HG03565 (cell line): ENCODE data around the gene CHD5.

ENCODE experiments used
- ATAC-seq: cut with Tn5 transposase; IDR thresholded peaks from one replicate; pipeline ENCODE4 v1.9.1; 2021; ENCODE audit warnings: mild to moderate bottlenecking, moderate library complexity; ENCODE audit not compliant: unreplicated experiment

Gene CHD5

DNA sequence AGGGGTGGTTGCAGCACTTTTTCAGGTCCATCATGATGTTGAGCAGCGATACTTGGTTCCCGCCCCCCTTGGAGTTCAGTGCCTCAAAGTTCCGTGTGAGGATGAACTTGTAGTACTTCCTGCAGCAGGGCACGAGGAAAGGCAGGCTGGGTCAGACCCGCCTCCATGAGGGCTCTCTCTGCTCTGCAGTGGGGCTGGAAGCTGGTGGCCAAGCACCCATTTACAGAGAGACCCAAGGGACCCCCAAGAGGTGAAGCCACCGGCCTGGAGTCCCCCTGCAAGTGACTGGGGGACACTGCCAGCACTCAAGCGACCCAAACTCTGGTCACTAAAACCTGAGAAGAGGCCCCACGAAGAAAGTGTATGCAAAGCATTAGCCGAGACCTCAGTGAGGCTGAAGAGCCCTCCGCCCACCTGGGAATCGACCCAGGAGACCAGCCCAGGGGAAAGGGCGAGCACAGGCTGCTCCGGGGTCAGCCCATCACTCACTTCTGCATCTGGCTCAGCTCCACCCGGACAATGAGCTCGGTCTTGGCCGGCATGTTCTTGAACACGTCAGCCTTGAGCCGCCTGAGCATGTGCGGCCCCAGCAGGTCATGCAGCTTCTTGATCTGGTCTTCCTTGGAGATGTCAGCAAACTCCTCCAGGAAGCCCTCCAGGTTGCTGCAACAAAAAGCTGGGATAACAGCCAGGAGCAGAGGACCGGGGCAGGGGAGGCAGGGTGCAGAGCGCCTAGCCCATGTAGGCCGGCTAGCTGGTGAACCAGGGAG lies 45.2 kb downstream of the CHD5 start:
- ATAC-seq = no peak

DNA sequence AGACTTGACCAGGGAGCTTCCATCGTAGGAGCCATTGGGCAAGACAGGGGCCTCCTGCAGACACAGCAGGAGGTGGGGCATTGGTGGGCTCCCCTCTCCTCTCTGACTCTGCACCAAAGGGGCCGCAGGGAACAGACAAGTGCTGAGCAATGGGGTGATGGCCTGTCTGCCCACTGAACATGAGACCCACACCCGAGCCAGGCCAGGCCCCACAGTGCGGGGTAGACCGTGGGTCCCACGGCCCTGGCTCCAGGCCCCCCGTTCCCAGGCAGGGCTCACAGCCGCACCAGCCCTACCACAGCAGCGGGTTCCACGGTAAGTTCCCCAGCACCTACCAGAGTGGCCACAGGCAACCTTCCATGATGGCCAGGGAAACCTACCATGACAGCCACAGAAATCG lies 45.9 kb downstream of the CHD5 start:
- ATAC-seq = no peak

DNA sequence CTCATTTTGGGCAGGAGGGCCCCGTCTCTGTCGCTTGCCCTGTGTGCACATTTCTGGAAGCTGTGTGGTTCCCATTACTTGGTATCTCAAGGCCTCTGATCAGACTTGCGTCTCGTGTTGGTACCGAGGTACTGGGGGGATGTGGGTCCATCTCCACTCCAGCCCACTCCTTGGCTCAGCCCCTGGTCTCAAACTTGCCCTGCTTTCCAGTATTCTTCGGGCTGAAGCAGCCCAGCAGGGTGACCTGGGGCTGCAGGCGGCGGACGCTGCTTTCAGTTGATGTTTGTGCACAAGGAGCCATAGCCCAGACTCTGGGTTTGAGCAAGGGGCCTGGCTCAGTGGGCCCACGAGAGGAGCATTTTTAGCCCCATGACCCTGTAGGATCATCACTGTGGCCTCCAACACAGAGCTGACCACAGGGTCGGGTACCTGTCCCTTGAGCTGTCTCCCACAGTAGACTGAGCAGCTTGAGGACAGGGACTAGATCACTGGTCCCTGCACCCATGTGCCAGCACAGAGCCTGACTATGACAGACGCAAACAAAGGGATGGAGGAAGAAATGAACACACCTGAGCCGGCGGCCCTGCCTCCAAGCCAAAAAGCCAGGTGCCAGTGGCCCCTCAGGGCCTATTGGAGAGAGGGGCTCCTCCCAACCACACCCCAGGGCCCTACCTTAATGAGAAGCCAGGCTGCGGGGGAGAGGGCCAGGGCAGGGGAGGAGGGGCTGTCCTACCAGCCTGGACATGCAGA lies 46.8 kb downstream of the CHD5 start:
- no peak for ATAC-seq

DNA sequence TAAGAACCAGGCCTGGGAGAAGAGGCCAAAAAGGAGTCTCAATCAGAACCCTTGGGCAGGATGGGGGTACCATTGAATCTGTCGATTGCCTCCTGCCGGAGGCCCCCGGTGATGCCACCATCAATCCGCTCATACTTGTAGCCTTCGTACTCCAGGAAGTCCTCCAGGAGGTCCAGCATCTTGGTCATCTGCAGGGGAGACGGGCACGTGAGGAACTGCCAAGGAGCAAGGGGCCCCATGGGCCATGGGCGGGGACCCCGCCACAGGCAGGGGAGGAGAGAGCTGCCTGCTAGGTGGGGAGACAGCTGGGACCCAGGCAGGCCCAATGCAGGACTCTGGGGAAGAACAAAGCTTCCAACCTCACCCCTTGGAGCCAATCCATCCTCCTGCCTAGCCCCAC lies 48.6 kb downstream of the CHD5 start:
- no peak for ATAC-seq

DNA sequence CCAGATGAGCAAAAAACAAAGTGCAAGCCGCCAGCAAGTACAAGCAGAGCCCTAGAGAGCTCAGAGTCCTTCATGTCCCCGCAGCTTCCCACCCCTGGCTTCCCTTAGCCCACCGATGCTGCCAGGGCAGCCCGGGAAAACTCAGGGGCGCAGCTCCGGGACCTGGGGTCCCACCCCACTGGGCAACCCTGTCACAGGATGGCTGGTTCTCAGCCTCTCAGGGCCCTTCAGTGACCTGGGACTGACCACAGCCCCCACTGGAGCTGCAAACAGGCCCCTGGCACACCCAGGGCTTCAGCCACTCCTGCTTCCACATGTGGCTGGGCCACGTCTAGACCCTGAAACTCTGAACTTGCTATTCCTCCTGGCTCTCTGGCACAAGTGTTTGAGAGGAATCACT lies 49.5 kb downstream of the CHD5 start:
- ATAC-seq = no peak

DNA sequence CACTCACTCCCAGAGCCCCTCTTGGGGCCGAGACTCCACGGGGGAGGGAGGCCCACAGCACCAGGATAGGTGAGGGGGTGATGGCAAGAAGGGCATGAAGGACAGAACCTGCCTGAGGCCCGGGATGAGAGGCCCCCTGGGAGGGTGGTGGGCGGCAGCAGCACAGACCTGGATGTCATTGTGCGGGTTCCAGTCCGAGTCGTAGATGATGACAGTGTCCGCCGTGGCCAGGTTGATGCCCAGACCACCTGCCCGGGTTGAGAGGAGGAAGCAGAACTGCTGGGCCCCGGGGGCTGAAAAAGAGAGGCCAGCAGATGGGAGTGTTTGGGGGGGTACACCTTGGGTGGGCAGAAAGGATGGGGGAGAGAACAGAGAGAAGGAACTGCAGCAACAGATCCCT lies 50.1 kb downstream of the CHD5 start:
- ATAC-seq = no peak

DNA sequence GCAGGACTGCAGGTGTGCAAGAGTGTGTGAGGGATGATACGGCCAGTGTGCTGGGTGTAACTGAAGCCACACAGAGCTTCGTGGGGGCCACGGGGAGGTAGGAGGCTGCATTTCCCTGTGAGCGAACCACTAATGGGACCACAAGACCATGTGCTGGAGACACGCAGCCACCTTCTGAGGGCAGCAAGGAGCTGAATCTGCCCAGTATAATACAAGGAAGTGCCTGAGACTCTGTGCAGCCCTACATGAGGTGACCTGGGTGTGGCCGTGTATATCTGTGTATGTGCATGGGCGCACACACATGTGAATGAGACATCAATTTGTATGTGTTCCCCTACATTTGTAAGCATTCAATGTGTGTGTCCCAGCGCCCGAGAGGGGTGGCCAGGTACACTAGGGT lies 50.8 kb downstream of the CHD5 start:
- ATAC-seq = no peak

DNA sequence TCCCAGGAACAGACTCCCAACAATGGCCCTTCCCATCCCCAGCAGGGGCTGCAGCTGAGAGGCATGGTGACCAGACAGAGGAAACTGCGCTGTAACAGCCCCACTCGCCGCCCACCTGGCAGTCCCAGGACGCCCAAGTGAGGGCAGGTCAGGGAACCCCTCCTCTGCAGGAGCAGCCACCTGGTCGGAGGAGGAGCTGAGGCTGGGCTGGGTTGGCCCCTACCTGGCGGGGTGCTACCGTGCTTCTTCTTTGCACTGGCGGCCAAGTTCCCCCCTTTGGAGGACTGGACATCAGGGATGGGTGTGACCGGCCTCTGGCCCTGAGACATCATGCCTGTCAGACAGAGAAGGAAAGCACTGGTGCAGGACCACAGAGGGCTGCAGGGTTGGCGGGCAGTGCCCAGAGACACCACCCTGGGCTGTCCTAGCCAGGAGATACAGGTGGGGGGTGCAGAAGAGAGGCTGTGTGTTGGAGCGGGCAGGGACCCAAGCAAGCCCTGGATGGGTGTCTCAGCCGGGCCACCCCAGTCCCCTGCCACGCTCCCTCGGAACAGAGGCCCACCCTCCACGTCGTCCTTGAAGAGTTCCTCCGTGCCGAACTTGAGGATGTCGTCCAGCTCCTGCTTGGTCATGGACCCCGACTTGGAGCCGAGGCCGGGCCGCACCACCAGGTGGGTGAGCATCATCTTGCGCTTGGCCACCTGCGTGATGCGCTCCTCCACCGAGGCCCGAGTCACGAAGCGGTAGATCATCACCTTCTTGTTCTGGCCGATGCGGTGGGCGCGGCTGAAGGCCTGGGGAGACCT lies 51.6 kb downstream of the CHD5 start:
- no peak for ATAC-seq

DNA sequence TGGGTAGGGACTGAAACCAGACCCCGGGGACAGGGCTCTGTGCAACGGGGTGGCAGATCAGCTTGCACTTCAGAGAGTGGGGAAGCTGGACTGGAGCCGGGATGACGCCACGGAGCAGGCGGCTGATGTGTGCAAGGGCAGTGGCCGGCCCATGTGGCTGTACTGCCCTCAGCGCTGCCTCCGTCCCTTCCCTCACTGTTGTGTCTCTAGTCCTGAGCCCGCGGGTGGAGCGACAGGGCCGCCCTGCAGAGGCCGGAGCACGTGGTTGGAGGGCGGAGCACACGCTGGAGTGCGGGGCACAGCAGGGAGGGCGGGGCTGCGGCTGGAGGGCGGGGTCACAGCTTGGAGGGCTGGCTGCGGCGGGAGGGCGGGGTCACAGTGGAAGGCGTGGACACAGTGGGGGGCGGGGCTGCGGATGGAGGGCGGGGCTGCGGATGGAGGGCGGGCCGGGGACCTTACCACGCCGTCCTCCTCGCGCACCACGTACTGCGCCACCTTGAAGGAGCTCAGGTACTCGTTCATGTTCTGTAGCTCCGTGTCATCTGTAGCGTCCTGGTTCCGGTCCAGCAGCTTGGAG lies 52.4 kb downstream of the CHD5 start:
- no peak for ATAC-seq

DNA sequence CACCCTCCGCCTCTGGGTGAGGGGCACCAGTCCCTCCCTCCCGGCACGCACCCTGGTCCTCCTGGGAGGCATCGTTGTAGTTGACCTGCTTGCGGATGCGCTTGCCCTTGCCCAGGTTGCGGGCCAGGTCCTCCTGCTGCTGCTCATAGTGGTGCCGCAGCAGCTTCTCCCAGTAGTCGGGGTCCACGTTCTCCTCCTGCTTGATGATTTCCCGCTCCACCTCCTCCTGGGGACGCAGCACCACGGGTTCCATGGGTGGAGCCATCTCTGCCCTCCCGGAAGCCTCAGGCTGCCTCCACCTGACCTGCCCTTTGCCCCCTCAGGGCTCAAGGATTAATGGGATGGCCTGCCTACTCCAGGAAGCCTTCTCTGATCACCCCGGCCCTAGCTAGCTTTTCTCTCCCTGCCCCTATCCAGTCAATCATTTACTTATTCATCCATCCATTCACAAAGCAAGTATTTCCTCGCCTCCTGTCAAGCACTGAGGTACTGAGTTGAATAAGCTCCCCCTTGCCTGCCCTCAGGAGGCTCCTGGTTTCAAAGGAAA lies 53.5 kb downstream of the CHD5 start:
- no peak for ATAC-seq

DNA sequence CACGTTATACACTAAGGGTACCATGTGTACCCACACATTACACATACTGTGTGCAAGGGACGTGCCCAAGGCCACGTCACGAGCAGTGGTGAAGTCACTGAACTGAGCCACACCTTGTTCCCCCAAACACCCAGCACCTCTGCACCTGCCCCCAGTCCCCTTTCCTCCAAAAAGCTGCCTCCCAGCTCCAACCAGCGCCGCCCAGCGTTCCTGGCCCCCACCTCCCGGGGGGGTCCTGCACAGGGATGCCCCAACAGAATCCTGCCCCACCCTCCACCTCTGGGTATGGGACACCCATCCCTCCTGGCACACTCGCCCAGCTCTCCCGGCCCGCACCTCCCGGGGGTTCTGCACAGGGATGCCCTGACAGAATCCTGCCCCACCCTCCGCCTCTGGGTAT lies 54.1 kb downstream of the CHD5 start:
- ATAC-seq = no peak

DNA sequence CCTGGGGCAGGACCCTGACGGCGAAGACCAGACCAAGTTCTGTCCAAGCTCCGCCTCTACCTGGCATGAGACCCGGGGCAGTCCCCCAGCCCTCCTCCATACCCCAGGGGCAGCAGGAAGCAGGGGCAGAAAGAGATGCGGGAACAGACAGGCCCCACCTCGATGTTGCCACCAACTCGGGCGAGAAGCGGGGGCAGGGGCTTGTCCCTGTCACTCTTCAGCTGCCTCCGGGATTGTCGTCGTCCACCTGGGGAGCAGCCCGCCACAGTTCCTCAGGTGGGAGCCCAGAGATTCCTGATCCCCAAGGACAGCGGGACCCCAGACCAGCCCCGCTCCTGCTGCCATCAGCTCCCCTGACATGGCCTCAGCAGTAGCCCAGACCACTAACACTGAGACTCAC lies 54.8 kb downstream of the CHD5 start:
- no peak for ATAC-seq

DNA sequence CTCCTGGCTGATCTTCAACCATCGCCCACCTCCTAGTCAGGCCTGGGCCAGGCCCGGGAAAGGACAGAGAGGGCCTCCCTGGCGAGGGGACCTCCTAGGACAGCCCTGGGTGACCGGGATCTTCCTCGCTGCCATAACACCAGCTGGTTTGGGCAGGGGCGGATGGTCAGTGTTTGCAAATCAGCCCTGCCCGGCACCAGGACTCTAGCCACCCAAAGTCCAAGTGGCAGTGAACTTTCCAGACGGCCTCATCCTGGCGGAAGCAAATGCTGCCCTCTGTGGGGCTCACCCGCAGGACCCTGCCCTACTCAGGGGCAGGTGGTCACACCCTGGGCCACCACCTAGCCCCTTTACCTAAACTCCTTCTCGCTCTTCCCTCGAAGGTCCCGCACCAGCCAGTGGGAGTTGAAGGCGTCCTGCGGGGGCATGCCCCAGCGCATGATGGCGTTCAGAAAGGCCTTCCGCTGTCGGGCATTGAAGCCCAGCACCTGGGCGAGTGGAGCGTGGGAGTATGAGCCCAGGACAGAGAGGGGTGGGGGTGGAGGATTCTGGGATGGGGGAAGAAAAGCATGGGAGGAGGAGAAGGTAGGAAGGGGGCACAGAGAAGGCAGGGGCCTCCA lies 55.3 kb downstream of the CHD5 start:
- ATAC-seq = no peak

DNA sequence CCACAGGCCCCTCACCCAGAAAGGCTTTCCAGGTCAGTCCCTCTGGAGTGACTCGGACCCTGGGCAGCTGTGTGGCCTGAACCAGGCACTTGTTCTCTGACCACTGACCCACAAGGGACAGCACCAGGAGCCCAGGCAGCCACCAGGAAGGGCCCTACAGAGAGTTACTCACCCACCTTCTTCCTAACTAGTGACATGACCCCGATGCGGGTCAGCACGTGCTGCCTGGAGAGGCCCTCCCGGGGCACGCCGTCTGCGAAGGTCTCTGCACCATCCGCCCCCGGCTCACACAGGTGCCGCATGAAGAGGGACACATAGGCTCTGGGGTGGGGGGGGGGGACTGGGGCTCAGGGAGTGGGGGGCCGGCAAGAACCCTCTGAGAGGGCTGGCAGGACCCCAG lies 55.8 kb downstream of the CHD5 start:
- ATAC-seq = no peak

DNA sequence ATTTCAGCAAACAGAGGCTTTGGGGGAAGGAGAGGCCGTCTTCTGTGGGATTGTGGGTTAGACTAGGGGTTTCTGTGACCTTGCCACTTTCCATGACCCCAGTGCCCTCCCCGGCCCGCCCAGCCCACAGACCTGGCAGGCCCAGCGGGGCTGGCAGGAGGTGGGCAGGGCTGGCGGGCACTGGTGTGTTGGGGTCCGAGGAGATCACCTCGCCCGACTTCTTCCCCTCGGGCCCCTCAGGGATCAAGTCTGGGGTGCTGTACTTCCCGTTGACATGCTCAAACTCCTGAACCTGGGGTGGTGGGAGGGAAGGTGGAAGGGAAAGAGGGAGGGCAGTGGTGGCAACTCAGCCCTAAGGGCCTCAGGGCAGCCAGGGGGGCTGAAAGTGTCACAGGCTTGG lies 56.3 kb downstream of the CHD5 start:
- no peak for ATAC-seq

DNA sequence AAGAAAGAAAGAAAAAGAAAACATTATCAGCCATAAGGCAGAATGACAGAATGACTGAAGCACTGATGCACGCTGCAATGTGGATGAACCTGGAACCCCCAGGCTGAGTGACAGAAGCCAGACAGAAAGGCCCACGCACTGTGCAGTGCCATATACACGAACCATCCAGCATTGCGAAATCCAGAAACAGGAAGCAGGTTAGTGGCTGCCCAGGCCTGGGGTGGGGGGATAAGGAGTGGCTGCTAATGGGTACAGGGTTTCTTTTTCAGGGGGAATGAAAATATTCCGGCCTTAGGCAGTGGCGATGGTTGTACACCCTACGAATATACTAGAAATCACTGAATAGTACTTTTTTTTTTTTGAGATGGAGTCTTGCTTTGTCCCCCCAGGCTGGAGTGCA lies 57.0 kb downstream of the CHD5 start:
- no peak for ATAC-seq

DNA sequence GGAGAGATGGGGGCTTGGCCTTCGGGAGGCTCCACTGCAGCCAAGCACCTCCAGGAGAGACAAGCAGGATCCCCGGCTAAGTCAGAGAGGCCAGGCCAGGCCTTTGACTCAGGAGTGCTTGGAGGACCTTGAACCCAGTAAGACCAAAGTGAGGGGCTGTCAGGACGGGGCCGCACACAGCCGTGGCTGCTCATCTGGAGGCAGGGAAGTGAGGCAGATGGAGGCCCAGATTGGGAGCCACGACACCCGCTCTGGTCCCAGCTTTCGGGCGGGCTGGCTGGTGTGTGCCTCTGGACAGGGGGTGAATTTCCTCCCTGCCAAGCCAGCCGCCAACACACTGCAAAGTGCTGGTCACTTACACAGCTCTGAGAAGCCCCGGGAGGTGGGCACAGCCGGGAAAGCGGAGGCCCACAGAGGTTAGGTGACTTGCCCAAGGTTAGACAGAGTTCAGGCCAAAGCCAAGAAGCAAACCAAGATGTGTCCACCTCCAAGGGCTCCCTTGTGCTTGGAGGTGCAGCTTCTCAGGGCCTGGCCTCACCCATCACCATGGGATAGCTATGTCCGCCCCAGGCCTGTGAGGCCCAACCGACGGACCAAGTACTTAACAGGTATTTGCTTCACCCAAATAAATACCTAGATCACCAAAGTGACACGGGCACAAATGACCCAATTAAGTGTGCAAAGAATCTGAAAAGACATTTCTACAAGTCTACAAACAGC lies 58.3 kb downstream of the CHD5 start:
- ATAC-seq = no peak

DNA sequence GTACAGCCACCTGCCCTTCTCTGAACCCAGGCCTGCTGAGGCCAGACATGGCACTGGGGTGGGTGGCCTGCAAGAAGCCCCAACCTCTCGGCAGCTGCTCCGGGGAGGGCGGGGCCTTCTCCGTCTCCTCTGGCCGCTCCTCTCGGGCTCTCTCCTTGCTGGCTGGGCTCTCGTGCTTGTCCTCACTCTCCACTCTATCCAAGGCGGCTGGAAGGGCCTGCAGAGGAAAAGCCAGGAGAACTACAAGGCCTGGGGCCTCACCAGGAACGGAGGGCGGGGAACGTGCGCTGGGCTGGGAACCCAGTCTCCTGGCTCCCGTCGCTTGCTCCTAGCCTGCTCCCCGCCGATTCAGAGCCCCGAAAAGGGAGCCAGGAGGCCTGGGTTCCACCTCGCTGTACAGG lies 59.1 kb downstream of the CHD5 start:
- ATAC-seq = no peak

DNA sequence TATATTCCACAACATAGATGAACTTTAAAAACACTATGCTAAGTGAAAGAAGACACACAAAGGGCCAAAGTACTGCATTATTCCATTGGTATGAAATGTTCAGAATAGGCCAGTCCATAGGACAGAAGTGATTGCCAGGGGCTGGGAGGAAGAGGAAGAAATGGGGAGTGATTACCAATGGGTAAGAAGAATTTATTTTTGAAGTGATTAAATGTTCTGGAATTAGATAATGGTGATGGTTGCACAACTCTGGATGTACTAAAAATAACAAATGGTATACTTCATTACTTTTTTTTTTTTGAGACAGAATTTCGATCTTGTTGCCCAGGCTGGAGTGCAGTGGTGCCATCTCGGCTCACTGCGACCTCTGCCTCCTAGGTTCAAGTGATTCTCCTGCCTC lies 61.7 kb downstream of the CHD5 start:
- no peak for ATAC-seq

DNA sequence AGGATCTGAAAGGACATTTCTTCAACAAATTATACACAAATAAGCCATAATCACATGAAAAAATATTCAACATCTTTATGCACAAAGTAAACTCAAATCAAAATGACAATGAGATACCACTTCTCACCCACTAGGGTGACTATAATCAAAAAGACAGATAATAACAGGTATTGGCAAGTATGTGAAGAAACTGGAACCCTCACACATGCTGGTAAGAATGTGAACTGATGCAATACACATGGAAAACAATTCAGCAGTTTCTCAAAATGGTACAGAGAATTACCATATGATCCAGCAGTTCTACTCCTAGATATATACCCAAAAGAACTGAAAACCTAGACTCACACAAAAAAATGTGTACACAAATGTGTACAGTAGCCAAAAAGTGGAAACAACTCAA lies 62.5 kb downstream of the CHD5 start:
- no peak for ATAC-seq
